Neutrophil (primary cell): ENCODE measurements around the gene ATAD3C.
"Not testable (repeated sequence)": the region's sequence is repeated elsewhere in the genome, so short reads cannot be mapped to it uniquely, and the experiment has no call there.

Source experiments
- H3K27ac ChIP-seq: fragments of 200-600 bp; sonication (generic); 2 replicates; pipeline ENCODE4 v1.5.1; 2016; ENCODE audit warnings: mild to moderate bottlenecking, moderate library complexity
- H3K27me3 ChIP-seq: fragments of 200-600 bp; sonication (generic); 2 replicates; pipeline ENCODE4 v1.6.0; 2016; ENCODE audit warnings: mild to moderate bottlenecking
- H3K36me3 ChIP-seq: fragments of 200-600 bp; sonication (generic); 2 replicates; pipeline ENCODE4 v1.5.1; 2017
- H3K4me1 ChIP-seq, 2 experiments: fragments of 200-600 bp in 1 of 2; sonication (generic) in 1 of 2; 1 replicate in 1 of 2; 2 replicates in 1 of 2; pipeline versions ENCODE4 v1.5.1 to v1.6.1; 2013 to 2016; ENCODE audit warnings: low read depth in 1 of 2, low read length in 1 of 2, mild to moderate bottlenecking in 1 of 2, moderate library complexity in 1 of 2; ENCODE audit not compliant: control insufficient read depth in 1 of 2, insufficient read depth in 1 of 2
- H3K4me3 ChIP-seq, 2 experiments: fragments of 200-600 bp in 1 of 2; sonication (generic) in 1 of 2; 1 replicate in 1 of 2; 2 replicates in 1 of 2; pipeline ENCODE4 v1.5.1; 2013 to 2016; ENCODE audit warnings: low read depth in 1 of 2, low read length in 1 of 2, mild to moderate bottlenecking in 1 of 2, moderate library complexity in 1 of 2
- H3K9me3 ChIP-seq: fragments of 200-600 bp; sonication (generic); 2 replicates; pipeline ENCODE4 v1.5.1; 2016
- TF ChIP-seq, protein P1 (sequence below): fragments of 200-600 bp; sonication (generic); IDR thresholded peaks from 2 replicates; pipeline ENCODE4 v1.5.1; 2016; ENCODE audit warnings: antibody characterized with exemption

The ATAD3C gene

DNA sequence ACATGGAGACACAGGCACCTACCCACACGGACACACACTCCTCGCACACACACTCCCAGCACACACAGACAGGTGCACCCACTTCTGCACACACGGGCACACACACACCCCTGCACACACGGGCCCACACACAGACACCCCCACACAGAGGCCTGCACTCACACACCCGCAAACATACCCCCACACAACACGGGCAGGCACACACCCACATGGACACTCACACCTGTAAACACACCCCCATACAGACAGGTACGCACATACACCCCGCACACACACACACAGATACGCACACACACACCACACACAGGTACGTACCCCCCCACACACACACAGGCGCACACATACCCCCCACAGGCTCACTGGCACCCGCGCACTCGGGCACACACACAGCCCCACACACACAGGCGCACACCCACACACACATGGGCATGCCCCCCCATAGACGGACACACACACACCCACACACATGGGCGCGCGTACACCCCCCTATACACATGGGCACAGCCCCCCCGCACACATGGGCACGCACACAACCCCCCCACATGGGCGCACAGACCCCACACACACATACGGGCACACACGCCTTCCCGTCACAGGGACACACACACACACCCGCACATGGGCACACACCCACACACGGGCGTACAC is 68.6 kb downstream of the ATAD3C start:
- TF ChIP-seq, protein P1, sequence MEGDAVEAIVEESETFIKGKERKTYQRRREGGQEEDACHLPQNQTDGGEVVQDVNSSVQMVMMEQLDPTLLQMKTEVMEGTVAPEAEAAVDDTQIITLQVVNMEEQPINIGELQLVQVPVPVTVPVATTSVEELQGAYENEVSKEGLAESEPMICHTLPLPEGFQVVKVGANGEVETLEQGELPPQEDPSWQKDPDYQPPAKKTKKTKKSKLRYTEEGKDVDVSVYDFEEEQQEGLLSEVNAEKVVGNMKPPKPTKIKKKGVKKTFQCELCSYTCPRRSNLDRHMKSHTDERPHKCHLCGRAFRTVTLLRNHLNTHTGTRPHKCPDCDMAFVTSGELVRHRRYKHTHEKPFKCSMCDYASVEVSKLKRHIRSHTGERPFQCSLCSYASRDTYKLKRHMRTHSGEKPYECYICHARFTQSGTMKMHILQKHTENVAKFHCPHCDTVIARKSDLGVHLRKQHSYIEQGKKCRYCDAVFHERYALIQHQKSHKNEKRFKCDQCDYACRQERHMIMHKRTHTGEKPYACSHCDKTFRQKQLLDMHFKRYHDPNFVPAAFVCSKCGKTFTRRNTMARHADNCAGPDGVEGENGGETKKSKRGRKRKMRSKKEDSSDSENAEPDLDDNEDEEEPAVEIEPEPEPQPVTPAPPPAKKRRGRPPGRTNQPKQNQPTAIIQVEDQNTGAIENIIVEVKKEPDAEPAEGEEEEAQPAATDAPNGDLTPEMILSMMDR, result no peak
- no peaks in the 10 kb centered on the region for H3K4me1 ChIP-seq
- no peak overlapping the region for H3K4me3 ChIP-seq
- peaks cover 28% of the 10 kb centered on the region for H3K36me3 ChIP-seq
- H3K27me3 ChIP-seq, result no peaks in the 10 kb centered on the region
- H3K9me3 ChIP-seq, result no peaks in the 10 kb centered on the region
- H3K27ac ChIP-seq, result no peak overlapping the region

- H3K27ac ChIP-seq, H3K27me3 ChIP-seq, H3K4me3 ChIP-seq, H3K4me1 ChIP-seq, H3K9me3 ChIP-seq: not testable (repeated sequence)
- peaks cover 32% of the 10 kb centered on the region for H3K36me3 ChIP-seq
Measured at GRCh38 chr1:1518621-1519007, 69.1 kb downstream of the ATAD3C start.
